Measurements from ENCODE around the gene DYNC2I2.

DYNC2I2 gene

GRCh38 chr9:128621730-128622455 is 34.8 kb downstream of the DYNC2I2 start:
- TF ChIP-seq CTCF (IDR thresholded peaks at IDR 0.05; ENCODE audit: insufficient read depth, missing control alignments): no peak
- DNase-seq (ENCODE audit: insufficient read length, low spot score) (no peak), FAIRE-seq (no peak)

GRCh38 chr9:128619779-128620178 is 36.9 kb downstream of the DYNC2I2 start:
- FAIRE-seq (no peak), DNase-seq (ENCODE audit: insufficient read length, low spot score) (no peak)
- TF ChIP-seq CTCF (IDR thresholded peaks at IDR 0.05; ENCODE audit: insufficient read depth, missing control alignments): no peak

- FAIRE-seq (no peak), DNase-seq (ENCODE audit: insufficient read length, low spot score) (no peak)
- no peak for TF ChIP-seq CTCF (IDR thresholded peaks at IDR 0.05; ENCODE audit: insufficient read depth, missing control alignments)
These were observed 37.5 kb downstream of the DYNC2I2 start for GRCh38 chr9:128619127-128619526.

- FAIRE-seq (no peak), DNase-seq (ENCODE audit: insufficient read length, low spot score) (no peak)
- TF ChIP-seq CTCF (IDR thresholded peaks at IDR 0.05; ENCODE audit: insufficient read depth, missing control alignments): no peak
These were observed 38.7 kb downstream of the DYNC2I2 start for GRCh38 chr9:128617943-128618342.

GRCh38 chr9:128615571-128615970 is 41.1 kb downstream of the DYNC2I2 start:
- FAIRE-seq (no peak), DNase-seq (ENCODE audit: insufficient read length, low spot score) (no peak)
- TF ChIP-seq CTCF (IDR thresholded peaks at IDR 0.05; ENCODE audit: insufficient read depth, missing control alignments): no peak

- no peak for DNase-seq (ENCODE audit: insufficient read length, low spot score)
- no peak for FAIRE-seq
- TF ChIP-seq CTCF (IDR thresholded peaks at IDR 0.05; ENCODE audit: insufficient read depth, missing control alignments): no peak
These were observed 41.9 kb downstream of the DYNC2I2 start for GRCh38 chr9:128614728-128615127.

- no peak for DNase-seq (ENCODE audit: insufficient read length, low spot score)
- TF ChIP-seq CTCF (IDR thresholded peaks at IDR 0.05; ENCODE audit: insufficient read depth, missing control alignments): no peak
- no peak for FAIRE-seq
These were observed 44.9 kb downstream of the DYNC2I2 start for GRCh38 chr9:128611600-128612394.
